HuH-7 (cell line): Measurements from ENCODE around the gene CCDC30.
"Not testable (repeated sequence)": the region's sequence is repeated elsewhere in the genome, so short reads cannot be mapped to it uniquely, and the experiment has no call there.

ENCODE experiments used
- DNase-seq: peaks from one replicate; pipeline ENCODE4 v3.0.0; 2011; ENCODE audit warnings: low spot score

The CCDC30 gene

DNA sequence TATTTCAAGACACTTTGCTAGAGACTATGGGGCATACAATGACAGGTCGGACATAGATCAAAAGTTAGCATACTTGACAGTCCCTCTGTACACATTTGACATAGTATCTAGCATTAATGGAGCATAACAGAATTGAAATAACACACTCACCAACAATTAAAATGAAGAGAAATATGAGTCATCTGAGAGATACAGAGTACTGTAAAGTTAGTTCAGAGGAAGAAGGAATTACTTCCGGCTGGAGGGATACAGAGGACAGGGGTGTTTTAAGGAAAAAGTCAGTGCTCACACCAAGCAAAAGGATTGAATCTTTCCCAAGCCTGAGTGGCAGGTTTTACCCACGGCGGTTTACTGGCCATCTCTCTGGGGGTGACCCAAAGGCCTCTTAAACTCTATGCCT, 9.7 kb upstream of the CCDC30 start:
- no peak for DNase-seq

DNA sequence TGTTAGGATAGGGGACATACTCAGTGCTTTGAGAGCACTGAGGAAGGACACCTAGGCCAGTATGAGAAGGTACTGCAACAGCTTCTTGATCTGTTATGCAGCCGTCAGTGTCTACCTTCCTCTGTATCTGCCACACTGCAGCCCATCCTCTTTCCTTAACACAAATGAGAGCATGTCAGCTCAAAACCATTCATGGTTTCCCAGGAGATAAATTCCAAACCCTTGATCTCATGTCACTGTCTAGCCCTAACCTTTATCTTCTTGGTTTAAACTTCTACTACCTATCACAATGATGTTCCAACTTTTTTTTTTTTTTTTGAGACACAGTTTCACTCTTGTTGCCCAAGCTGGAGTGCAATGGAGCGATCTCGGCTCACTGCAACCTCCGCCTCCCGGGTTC, 8.7 kb upstream of the CCDC30 start:
- DNase-seq: no peak

DNA sequence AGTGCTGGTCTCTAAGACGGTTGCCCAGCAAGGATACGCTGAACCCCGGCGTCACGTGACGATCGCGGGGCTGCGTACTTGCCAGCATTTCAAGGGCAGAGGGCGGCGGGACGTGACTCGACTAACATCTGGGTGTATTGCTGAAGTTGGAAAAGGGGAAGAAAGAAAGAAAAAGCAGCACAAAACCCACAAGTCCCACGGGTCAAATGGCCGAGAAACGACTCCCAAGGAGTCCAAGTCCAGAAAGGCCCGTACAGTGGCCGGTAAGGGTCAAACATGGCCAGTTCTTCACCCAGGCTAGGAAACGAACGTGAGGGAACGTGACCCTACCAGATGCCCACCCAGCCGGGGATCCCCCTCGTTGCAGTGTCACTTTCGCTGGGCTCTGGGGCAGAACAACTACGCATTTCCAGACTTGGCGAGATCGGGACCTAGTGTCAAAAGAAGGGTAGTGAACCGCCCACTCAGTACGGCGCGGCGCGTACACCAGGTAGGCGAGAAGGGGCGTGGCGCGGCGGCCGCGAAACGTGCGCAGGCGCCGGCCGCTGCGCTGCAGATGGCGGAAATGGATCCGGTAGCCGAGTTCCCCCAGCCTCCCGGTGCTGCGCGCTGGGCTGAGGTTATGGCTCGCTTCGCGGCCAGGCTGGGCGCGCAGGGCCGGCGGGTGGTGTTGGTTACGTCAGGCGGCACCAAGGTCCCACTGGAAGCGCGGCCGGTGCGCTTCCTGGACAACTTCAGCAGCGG, 6.9 kb upstream of the CCDC30 start, which contains the start of the genes PPCS and ZMYND12:
Gene PPCS, plus strand, starts transcription at position 534 of the 744 bp plus-strand sequence. Its CDS starts 23 bp downstream, at position 557.
Gene ZMYND12, minus strand, starts transcription at position 13 of the 744 bp plus-strand sequence. CDS start 25 bp downstream, outside the sequence.
- DNase-seq: peak; percentile 85

DNA sequence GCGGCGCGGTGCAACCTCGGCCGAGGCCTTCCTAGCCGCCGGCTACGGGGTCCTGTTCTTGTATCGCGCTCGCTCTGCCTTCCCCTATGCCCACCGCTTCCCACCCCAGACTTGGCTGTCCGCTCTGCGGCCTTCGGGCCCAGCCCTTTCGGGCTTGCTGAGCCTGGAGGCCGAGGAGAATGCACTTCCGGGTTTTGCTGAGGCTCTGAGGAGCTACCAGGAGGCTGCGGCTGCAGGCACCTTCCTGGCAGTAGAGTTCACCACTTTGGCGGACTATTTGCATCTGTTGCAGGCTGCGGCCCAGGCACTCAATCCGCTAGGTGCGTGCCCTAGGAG, 6.4 kb upstream of the CCDC30 start:
- DNase-seq: peak; percentile 69

DNA sequence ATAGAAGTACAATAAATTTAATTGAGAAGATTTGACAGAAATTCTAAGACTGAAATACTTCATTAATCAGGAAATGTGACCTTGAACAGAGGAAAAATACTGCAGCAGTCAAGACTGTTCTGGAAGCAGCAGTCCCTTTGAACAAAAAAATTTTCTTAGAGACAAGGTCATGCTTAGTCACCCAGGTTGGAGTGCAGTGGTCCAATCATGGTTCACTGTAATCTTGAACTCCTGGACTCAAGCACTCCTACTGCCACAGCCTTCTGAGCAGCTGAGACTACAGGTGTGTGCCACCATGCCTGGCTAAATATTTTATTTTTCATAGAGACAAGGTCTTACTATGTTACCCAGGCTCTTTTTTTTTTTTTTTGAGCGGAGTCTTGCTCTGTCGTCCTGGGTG, 1.9 kb upstream of the CCDC30 start:
- no peak for DNase-seq

DNA sequence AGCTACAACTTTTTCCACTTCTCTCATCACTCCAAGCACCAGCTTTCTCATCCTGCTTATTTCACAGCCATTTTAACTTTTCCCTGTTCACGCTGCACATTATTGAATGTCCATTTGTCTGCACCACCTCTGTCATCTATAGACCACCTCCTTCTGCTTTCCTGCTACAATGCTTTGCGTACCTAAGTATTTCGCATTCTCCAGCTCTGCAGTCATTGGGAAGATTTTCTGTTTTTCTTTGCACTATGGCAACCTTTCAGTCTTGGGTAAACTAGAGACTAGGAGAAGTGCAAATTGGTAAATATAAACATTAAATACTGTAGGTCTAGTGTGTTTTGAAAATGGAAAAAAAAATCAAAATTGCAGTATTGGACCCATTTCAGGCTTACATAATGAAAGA, 835 bp downstream of the CCDC30 start:
- DNase-seq: no peak

DNA sequence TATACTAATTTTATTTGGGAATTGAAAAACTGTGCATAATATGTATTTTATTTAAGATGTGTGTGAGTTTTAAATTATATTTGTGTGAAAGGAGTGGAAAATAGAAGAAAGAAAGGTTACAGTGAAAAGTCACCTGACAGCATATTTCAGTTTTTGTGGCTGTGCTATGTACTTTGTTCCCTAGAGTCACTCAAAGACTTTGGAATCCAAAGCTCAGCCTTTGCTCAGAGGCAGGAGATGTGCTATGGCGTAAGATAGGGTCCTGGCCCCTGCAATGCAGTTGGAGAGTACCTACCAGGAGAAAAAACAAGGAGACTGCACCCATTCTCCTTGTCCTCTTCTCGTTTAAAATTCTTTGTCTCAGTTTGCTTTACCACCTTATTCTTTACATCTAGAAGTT, 2.9 kb downstream of the CCDC30 start:
- DNase-seq: no peak

DNA sequence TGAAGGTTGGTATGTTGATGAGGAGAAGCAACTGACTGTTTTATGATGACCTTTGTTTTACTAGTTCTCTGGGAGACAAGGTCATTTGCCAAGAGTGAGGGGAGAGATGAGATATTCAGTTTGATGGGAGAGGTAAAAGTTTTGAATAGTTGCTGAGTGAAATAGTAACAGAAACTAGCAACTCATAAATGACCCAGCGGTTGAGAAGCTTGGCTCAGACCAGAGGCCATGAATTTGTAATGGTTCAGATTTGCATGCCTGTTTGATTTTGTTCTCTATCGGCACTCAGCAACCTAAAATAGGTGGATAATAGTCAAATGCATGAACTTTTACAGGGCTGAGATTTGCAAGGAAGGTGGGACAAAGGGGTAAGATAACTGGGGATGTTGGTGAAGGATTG, 6.6 kb downstream of the CCDC30 start:
- no peak for DNase-seq

DNA sequence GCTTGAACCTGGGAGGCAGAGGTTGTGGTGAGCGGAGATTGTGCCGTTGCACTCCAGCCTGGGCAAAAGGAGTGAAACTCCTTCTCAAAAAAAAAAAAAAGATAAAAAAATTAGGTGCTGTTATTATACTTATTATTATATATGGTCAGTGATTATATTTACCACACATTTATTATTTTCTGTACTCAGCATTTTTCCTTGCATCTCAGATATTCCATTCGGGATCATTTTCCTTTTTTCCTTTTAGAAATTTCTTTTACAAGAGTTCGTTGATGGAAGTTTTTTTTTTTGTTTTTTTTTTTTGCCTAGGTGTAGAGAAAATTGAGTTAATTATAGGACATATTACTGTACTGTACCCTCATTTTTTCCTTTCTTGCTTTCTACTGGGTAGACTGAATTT, 13.5 kb downstream of the CCDC30 start:
- DNase-seq: no peak

DNA sequence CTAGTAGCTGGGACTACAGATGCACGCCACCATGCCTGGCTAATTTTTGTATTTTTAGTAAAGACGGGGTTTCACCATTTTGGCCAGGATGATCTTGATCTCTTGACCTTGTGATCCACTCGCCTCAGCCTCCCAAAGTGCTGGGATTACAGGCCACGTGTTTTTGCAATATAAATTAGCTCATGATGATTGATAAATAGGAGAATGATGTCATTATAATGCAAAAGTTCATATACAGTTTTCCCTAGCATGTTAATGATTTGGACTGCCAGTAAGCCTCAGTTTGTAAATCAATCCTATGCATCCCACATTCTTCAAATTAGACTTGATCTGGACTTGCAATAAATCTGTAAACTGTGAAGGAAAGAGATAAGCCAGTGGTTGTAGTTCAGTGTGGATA, 14.3 kb downstream of the CCDC30 start:
- DNase-seq: not testable (repeated sequence)

DNA sequence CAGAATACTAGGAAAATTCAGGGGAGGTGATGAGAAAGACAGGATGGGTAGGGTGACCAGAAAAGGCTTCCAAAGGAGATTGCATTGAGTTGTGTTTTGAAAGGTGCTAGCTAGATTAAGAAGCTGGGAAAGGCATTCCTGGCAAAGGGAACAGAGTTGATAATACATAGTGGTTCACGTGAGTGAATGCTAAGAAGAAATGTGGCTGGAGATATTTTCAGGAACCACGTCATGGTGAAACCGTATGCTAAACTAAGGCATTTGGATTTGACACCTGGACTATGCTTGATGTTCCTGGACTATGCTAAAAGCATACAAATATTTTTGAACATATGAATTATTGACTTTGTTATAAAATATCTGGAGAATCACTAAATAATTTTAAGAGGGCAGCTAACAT, 14.7 kb downstream of the CCDC30 start:
- DNase-seq: no peak

DNA sequence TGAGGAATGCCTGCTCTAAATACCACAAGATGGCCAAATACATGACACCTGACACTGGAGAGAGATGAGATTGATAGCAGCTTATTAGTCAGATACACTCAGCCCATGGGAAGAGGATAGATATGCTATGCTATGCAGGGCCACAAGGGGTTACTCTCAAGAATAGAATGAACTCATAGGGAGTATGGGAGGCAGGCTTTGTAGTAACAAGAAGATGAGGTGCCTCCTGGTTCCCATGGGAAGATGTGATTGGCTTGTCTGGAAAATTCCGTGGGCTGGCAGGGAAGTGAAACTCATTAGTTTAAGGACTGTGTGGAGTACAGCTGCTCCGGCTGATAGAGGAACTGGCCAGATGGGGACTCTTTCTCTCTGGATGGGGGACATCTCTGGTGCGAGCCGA, 16.5 kb downstream of the CCDC30 start:
- DNase-seq: no peak

DNA sequence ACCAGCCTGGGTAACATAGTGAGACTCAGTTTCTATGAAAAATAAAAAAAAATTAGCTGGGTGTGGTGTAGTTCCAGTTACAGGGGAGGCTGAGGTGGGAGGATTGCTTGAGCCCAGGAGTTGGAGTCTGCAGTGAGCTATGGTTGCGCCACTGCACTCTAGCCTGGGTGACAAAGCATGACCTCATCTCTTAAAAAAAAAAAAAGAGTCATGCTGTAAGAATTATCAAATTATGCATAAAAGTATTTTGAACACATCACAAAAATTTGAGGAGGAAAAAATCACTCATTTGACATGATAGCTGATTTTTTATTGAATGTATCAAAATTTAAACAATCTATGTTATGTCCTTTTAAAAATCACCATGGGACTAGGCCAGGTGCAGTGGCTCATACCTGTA, 17.8 kb downstream of the CCDC30 start:
- no peak for DNase-seq

DNA sequence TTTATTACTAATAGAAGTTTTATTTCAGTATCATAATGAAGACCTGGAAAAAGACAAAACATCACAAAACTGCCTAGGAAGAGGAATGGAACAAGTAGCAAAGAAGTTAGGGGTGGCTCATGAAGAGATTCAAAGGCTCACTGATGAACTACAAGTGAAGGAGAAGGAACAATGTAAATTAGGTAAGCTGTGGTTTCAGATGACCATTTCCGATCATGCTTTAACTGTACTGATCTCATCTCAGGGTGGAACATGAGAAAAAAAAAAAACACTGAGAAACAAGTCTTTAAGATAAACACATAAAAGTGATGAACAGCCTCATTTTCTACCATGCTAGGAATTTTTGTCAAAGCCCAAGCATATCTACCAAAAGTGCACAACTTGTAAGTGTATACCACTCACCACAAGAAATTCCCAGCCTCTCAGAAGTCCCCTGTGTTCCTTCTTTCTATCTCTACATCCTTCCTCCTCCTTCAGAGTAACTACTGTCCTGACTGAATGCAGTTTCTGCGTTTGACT, 19.6 kb downstream of the CCDC30 start:
- no peak for DNase-seq

DNA sequence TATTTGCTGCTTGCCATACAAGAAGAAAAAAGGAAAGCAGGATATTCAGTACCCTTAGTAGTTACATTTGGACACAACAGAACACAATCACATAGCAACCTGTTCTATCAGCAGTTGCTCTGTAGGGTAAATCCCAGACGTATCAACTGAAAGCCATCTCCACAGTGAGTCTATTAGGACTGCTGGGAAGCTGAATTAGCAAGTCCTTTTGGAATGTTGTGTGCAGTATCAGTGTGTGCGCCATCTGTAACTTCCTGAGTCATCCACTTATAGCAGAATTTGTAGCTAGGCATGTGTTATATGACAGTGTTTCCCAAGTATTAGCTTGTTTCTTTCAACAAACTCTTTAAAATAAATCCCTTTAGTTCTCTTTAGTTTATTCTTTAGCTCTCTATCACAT, 21.3 kb downstream of the CCDC30 start:
- no peak for DNase-seq

DNA sequence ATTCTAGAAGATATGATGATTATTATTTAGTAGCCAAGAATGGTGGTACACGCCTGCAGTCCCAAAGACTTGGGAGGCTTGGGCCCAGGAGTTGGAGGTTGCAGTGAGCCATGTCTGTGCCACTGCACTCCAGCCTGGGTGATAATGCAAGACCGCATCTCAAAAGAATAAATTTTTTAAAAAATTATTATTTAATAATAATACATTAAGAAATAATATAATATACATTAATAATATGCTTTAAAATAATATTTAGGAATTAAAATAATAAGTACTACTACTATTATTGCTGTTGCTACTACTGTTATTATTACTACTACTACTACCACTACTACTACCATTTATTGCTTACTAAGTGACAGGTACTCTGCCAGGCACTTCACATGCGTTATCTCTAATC, 27.2 kb downstream of the CCDC30 start:
- no peak for DNase-seq

DNA sequence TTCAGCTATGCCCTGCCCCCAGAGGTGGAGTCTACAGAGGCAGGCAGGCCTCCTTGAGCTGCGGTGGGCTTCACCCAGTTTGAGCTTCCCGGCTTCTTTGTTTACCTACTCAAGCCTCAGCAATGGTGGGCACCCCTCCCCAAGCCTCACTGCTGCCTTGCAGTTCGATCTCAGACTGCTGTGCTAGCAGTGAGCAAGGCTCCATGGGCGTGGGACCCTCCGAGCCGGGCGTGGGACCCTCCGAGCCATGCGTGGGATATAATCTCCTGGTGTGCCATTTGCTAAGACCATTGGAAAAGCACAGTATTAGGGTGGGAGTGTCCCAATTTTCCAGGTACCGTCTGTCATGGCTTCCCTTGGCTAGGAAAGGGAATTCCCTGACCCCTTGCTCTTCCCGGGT, 38.9 kb downstream of the CCDC30 start:
- DNase-seq: not testable (repeated sequence)

DNA sequence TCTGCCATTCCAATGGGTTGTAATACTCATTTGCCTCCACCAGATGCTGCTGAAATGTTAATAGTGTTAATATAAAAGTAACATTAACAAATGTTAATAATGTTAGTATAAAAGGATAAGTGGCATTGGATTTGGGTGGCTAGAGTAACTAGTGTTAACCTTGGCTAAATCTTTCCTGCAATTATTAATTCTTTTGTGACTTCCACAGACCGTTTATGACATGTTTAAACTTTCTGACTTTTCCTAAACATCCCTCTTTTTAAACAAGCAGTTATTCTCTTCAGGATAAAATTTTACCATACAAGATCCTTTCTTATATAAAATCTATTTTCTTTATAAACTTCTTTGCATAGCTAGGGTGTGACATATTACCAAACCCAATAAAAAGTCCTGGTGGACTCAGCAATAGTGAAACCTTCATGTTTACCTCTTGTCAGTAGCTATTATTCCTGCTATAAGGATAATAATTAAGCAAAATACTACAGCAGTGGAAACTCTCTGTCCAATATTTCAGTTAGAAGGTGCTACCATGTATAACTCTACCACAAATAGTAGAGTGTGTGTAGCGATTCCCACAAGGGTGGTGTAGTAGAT, 41.5 kb downstream of the CCDC30 start:
- DNase-seq: no peak

DNA sequence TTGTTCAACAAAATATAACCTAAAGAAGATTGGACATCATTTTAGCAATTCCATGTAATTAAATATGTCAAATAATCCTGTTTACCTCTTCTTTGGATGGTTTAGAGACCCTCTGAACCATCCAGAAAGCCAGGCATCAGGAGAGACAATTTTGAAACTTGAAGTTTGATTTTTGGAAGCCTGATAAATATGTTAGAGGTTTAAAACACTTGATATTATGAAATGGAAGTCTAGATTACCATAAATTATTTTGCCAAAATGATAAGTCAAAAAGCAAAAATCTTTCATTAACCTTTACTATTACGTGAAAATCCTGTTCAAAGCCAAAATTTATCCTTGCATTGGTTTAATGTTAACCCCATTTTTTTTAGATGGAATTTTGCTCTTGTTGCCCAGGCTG, 43.5 kb downstream of the CCDC30 start:
- no peak for DNase-seq

DNA sequence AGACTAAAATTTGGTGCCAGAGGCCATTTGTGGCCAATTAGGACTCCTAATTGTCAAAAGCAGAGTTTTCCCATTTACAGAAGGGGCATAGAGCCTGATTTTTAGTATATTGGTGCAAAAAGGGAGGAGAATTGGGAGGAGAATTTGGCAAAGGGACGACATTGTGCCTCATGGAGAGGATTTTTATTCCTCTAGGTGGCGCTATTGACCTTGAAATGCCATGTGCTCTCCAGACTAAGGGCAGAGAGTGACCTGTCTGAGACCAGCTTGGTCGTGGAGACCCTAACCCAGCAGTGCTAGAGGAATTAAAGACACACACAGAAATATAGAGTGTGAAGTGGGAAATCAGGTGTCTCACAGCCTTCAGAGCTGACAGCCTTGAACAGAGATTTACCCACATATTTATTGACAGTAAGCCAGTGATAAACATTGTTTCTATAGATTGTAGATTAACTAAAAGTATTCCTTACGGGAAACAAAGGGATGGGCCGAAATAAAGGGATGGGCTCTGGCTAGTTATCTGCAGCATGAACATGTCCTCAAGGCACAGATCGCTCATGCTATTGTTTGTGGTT, 48.6 kb downstream of the CCDC30 start:
- not testable (repeated sequence) for DNase-seq

DNA sequence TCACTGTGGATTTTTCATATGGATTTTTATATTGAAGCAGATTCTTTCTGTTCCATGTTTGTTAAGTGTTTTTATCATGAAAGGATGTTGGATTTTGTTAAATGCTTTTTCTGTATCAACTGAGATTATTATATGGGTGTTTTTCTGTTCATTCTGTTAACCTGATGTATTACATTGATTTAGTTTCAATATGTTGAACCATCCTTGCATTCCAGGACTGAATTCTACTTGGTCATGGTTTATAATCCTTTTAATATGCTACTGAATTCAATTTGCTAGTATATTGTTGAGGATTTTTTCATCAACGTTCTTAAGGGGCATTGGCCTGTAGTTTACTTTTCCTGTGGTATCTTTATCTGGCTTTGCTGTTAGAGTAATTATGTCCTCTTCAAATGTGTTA, 55.8 kb downstream of the CCDC30 start:
- DNase-seq: no peak

DNA sequence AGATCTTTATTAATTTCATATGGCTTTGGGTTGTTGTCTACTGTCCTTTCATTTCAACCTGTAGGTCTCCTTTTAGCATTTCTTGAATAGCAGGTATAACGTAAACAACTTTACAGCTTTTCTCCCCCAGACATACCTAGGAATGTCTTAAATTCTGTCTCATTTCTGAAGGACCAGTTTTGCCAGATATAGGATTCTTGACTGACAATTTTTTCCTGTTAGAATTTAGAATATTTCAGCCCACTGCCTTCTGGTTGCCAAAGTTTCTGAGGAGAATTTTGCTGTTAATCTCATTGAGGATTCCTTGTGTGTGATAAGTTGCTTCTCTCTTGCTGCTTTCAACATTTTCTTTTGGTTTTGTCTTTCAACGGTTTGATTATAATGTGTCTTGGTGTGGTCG, 60.1 kb downstream of the CCDC30 start:
- DNase-seq: no peak

DNA sequence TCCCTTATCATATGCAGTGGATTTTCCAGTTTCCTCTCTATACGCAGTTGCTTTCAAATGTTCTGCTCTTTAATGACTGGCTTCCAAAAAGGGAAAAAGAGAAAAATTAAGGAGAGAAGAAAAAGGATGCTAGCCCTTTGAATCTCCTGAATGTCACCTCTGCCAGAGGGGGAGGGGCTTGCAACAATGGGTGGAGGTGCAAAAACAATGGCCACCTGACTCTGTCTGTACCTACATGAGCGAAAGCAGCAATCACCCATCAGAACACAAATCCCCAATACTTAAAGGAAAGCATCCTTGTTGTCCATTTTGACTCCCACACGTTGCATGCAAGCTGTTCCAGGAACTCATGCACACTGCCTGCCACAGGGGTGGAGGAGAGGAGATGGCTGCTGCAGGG, 61.2 kb downstream of the CCDC30 start:
- DNase-seq: no peak
